ENCODE results near the gene RHO.

Gene RHO

DNA sequence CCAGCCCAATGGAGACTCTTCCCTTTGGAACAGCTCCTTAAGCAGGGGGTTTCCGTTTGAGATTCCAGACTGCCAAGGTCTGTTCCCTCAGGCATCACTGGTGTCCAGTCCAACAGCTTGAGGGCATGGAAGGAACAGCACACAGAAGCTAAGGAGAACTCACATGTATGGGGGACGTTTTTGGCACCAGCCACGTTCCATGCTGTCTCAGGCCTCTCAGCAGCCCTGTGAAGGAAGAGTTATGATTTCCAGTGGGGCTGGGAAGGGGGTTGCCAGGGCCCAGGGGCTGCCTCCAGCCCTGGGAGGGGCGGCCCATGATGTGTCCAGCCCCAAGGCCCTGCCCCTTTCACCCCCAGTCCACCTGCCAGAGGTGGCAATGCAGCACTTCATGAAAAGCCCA is 7.5 kb upstream of the RHO start:
- no peak for DNase-seq

DNA sequence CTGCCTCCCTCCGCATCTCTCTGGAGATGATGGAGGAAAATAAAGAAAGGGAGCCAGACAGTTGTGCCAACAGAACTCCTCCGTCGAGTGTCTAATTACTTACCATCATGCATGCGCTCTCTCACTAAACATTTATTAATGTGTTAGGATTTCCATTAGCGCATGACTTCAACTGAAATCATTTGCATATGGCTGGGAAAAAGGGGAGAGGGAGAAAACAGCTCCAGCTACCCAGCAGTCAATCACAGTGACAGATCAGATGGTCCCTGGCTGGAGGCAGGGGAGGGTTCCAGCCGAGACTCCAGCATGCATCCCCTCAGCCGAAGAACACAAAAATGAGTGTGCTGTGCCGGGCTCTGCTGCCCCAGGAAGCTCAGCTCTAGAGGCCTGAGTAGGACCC is 6.8 kb upstream of the RHO start:
- no peak for DNase-seq

DNA sequence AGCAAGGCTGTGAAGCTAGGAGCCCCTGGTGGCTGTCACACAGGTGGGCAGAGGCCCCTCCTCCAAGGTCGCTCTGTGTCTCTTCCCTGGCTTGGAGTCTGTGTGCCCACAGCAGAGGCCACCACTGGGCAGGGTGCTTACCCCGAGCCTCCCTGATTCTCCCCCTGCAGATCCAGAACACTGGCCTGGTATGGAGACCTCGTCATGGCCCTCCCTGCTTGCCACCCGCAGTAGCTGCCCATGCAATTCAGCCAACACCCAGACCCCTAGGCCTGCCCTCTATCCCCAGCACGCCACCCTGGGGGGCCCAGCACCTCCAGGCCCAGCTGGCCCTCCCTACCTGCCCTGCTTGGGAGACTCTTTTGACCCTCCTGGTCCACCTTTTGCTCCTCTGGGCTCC is 5.5 kb upstream of the RHO start:
- DNase-seq, result no peak

DNA sequence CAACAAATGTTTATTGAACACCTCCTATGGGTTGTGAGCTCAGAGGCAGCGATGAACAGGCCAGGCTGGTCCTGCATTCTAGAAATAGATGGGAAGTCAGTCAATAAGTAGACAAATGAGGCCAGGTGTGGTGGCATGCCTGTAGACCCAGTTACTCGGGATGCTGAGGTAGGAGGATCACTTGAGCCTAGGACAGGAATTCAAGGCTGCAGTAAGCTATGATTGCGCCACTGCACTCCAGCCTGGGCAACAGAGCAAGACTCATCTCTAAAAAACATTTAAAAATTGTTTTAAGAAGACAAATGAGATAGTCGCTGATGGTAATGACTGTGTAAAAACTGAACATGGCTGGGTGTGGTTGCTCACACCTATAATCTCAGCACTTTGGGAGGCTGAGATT is 4.4 kb upstream of the RHO start:
- DNase-seq, result no peak

DNA sequence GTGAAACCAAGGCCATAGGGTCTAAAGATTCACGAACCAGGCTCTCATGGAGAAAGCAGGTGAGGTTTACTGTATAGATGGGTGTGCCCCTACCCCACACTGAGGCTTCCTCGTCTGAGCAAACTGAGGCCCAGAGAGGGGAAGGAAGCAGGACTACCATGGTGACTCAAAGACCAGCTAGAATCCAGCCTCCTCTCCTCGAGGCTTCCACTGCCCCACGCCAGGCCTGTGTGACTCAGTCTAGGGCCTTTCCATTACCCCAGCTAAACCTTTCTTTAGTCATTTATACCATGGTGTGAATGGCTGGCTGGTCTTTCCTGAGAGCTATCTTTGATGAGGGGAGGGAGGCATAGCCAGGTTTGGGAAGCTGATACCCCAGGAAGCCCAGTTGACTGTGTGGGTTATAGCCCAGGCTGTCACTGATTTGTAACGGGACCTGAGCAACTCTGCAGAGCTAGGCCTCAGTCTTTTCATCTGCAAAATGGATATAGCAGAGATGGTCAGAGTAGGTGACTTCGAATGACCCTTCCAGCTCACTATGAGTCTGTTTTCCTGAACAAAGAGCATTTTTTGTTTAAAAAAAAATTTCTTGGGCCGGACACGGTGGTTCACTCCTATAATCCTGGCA is 3.0 kb upstream of the RHO start:
- DNase-seq, result no peak

DNA sequence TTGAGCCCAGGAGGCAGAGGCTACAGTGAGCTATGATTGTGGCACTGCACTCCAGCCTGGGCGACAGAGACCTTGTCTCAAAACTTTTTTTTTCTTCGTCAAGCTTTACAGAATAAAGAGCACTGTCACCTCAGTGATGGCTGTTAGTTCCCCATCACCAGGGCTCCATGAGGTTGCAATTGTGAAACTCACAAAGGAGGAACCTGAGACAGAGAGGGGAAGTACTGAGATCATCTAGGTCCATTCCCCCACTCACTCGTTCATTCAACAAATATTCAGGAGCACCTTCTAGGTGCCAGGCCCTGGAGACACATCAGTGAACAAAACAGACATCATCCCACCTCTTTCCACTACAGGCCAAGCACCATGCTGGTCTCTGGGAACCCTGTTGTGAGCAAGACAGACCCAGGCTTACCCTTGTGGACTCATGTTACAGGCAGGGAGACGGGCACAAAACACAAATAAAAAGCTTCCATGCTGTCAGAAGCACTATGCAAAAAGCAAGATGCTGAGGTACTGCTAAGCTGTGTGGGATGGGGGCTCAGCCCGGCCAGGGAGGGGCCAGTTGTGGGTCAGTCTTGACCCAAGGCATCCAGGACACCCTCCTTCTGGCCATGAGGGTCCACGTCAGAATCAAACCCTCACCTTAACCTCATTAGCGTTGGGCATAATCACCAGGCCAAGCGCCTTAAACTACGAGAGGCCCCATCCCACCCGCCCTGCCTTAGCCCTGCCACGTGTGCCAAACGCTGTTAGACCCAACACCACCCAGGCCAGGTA is 2.1 kb upstream of the RHO start:
- no peak for DNase-seq

DNA sequence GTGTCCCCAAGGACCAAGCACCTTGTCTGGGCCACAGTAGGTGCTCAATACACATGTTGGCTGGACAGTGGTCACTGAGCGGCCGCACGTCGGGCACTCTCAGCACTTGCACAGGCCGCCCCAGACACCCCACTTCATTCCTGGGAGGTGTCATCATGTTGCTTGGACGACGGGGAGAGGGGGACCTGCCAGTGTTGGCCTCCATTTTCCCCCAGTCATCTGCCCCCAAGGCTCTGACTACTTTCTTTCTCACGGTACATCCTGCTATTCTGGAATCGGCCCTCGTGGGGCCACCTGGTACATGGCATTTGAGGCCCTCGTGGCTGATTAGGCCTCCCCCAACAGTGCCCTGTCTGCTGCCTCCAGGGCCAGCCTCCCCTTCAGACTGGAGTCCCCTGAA is 1.2 kb upstream of the RHO start:
- no peak for DNase-seq

DNA sequence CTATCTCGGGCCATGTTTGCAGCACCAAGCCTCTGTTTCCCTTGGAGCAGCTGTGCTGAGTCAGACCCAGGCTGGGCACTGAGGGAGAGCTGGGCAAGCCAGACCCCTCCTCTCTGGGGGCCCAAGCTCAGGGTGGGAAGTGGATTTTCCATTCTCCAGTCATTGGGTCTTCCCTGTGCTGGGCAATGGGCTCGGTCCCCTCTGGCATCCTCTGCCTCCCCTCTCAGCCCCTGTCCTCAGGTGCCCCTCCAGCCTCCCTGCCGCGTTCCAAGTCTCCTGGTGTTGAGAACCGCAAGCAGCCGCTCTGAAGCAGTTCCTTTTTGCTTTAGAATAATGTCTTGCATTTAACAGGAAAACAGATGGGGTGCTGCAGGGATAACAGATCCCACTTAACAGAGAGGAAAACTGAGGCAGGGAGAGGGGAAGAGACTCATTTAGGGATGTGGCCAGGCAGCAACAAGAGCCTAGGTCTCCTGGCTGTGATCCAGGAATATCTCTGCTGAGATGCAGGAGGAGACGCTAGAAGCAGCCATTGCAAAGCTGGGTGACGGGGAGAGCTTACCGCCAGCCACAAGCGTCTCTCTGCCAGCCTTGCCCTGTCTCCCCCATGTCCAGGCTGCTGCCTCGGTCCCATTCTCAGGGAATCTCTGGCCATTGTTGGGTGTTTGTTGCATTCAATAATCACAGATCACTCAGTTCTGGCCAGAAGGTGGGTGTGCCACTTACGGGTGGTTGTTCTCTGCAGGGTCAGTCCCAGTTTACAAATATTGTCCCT is 1.2 kb downstream of the RHO start:
- no peak for DNase-seq

DNA sequence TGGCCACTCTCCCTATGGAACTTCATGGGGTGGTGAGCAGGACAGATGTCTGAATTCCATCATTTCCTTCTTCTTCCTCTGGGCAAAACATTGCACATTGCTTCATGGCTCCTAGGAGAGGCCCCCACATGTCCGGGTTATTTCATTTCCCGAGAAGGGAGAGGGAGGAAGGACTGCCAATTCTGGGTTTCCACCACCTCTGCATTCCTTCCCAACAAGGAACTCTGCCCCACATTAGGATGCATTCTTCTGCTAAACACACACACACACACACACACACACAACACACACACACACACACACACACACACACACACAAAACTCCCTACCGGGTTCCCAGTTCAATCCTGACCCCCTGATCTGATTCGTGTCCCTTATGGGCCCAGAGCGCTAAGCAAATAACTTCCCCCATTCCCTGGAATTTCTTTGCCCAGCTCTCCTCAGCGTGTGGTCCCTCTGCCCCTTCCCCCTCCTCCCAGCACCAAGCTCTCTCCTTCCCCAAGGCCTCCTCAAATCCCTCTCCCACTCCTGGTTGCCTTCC is 1.9 kb downstream of the RHO start:
- no peak for DNase-seq

DNA sequence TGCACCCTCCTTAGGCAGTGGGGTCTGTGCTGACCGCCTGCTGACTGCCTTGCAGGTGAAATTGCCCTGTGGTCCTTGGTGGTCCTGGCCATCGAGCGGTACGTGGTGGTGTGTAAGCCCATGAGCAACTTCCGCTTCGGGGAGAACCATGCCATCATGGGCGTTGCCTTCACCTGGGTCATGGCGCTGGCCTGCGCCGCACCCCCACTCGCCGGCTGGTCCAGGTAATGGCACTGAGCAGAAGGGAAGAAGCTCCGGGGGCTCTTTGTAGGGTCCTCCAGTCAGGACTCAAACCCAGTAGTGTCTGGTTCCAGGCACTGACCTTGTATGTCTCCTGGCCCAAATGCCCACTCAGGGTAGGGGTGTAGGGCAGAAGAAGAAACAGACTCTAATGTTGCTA is 2.4 kb downstream of the RHO start:
- no peak for DNase-seq

DNA sequence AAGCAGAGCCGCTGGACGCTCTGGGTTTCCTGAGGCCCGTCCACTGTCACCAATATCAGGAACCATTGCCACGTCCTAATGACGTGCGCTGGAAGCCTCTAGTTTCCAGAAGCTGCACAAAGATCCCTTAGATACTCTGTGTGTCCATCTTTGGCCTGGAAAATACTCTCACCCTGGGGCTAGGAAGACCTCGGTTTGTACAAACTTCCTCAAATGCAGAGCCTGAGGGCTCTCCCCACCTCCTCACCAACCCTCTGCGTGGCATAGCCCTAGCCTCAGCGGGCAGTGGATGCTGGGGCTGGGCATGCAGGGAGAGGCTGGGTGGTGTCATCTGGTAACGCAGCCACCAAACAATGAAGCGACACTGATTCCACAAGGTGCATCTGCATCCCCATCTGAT is 3.3 kb downstream of the RHO start:
- DNase-seq, result no peak

DNA sequence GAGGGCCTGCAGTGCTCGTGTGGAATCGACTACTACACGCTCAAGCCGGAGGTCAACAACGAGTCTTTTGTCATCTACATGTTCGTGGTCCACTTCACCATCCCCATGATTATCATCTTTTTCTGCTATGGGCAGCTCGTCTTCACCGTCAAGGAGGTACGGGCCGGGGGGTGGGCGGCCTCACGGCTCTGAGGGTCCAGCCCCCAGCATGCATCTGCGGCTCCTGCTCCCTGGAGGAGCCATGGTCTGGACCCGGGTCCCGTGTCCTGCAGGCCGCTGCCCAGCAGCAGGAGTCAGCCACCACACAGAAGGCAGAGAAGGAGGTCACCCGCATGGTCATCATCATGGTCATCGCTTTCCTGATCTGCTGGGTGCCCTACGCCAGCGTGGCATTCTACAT is 3.8 kb downstream of the RHO start:
- DNase-seq, result no peak

DNA sequence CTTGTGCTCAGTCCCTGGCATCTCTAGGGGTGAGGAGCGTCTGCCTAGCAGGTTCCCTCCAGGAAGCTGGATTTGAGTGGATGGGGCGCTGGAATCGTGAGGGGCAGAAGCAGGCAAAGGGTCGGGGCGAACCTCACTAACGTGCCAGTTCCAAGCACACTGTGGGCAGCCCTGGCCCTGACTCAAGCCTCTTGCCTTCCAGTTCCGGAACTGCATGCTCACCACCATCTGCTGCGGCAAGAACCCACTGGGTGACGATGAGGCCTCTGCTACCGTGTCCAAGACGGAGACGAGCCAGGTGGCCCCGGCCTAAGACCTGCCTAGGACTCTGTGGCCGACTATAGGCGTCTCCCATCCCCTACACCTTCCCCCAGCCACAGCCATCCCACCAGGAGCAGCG is 5.0 kb downstream of the RHO start:
- DNase-seq, result no peak

DNA sequence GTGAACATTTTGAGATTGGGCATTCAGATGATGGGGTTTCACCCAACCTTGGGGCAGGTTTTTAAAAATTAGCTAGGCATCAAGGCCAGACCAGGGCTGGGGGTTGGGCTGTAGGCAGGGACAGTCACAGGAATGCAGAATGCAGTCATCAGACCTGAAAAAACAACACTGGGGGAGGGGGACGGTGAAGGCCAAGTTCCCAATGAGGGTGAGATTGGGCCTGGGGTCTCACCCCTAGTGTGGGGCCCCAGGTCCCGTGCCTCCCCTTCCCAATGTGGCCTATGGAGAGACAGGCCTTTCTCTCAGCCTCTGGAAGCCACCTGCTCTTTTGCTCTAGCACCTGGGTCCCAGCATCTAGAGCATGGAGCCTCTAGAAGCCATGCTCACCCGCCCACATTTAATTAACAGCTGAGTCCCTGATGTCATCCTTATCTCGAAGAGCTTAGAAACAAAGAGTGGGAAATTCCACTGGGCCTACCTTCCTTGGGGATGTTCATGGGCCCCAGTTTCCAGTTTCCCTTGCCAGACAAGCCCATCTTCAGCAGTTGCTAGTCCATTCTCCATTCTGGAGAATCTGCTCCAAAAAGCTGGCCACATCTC is 6.1 kb downstream of the RHO start:
- DNase-seq, result no peak

DNA sequence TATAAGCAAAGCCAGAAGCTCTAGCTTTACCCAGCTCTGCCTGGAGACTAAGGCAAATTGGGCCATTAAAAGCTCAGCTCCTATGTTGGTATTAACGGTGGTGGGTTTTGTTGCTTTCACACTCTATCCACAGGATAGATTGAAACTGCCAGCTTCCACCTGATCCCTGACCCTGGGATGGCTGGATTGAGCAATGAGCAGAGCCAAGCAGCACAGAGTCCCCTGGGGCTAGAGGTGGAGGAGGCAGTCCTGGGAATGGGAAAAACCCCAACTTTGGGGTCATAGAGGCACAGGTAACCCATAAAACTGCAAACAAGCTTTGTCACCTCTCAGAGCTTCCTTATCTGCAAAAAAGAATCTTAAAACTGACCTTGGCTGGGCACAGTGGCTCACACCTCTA is 6.6 kb downstream of the RHO start:
- DNase-seq, result no peak

DNA sequence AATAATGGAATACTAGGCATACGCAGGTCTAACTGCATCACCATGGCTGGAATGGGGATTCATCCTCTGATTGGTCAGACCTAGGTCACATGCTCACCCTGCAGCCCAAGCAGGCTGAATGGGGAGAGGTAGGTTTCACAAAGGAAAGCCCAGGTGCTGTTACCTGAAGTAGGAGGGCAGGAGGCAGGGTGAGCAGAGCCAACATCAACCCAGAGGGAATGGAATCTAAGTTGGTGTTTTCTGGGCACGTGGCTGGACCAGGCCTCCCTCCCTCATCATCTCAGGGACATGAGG is 7.9 kb downstream of the RHO start:
- DNase-seq, result no peak

DNA sequence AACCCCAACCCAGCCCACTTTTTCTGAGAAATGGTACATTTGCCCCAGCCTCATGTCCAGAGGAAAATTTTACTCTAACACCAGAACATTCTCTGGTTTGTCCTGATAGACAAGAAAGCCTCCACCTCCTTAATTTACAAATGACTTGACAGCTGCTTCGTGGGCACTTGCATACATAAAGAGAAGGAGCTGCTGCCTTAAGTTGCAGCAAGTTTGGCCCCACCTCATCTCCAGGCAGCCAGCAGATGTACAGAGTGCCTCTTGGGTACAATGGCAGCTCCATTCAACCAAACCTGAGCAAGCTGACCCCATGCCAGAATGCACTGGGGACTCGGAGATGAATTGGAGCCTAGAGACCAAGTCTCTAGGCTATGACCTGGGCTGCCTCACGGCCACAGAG is 8.4 kb downstream of the RHO start:
- no peak for DNase-seq

DNA sequence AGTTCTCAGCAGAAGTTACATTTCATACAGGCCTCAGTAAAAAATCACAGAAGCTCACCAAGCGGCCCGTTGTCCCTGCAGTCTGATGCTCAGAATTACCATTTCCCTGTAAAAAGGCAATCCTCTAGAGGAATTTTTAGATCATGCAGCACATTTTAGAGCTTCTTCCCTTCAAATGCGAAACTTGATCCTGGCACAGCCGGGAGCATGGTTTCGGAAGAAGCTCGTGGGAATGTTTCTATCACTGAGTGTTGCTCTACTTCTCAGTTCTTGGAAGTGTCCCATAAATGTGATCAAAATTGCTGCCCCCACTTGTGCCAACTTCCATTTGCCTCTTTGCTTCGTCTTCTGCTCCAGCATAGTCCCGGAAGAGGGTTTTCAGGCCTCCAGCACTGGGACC is 10.8 kb downstream of the RHO start:
- DNase-seq, result no peak

DNA sequence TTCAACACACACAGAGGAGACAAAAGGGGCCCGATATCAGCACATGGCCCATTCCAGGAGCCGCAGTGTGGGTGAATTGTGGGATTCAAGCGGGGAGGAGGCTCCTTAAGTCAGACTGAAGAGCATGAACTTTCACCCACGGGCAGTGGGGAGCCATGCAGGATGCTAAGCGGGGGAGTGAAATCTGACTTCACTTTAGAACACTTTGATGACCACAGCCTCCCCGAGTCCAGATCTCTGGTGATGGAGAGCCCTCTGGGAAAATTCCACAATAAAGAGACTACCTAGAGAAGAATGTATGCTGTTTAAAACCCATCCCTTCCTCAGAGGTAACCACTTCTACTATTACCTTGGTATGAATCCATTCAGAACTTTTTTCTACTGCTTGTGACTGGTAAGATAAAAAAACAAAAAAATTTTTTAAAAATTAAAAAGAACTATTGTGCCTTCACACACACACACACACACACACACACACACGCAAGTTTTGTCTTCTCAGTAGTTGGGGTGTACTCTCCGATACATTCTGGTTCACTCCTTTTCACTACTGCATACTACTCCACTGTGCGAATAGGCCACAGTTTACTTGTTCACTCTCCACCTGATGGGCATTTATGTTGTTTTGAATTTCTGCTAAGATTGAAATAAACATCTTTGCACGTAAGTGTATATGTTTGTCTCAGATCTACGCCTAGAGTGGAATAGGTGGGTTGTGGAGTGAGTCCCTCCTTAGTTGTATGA is 12.5 kb downstream of the RHO start:
- DNase-seq, result no peak

DNA sequence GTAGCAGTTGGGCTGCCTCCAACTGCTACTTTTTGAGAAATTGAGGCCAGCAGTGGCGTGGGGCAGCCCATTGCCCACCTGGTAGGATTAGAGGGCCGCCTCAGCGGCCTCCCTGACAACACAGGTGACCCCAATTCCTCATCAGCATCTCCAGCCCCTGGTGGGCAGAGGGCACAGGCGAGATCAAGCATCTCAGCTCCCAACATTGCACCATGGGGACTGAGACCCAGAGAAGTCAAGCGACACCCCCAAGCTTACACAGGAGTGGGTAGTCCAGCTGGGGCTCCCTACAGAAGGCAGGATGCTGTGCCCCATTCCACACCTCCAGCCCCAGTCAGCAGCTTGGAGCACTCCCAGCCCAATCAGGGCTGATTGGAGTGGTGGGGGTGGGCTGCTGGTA is 14.3 kb downstream of the RHO start:
- DNase-seq, result no peak

DNA sequence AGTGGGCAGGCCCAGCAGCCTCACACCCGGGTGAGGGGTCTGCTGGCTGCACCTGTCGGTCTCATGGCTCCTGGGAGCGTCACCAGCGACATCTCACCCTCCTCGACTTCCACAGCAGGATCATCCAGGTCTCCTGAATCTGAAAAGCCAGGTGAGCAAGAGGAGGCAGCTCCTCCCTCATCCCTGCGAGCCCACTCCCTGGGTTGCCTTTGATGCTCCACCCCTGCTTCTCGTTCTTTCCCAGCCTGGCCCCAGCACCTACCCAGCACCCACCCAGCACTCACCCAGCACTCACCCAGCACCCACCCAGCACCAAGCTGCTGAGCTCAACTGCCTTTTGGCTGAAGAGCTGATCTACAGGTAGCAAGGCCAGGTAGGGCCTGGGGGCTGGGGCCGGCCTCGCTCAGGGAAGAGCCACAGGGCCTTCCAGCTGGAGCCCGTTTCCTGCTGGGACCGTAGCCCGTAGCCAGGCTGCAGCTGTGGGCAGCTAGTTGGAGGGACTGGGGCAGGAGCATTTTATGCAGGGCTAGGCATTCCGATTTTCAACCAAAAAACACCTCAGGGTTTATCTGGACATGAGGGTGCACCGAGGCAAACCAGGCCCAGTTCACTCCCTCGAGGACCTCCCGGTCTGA is 14.8 kb downstream of the RHO start, which contains the start of gene H1-8:
TSS of gene H1-8 (plus strand) at position 20 of the 635 bp plus-strand sequence. CDS start at position 64, 44 bp downstream.
- DNase-seq, result no peak

DNA sequence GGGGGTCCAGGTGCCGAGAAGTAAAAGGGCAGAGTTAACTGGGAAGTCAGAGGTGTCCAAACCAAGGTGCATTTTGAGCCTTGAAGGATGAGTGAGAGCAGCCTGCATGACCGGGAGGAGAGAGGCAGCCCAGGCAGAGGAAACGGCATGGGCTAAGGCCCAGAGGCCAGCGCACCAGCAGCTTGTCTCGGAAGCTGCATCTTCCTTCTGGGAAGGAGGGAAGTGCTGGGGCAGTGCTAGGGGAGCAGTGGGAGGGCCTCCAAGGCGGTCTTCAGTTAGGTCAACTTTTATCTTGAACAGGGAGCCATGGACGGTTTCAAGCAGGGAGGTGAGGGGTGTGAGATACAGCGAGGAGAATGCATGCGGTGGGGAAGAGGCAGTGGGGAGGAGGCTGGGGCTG is 15.6 kb downstream of the RHO start:
- no peak for DNase-seq

Data from right hindlimb (tissue), 1 donor.